Stromal cell of bone marrow (primary cell): ENCODE results near the gene MMP17.
A peak's percentile ranks its signal among the peaks of the same experiment; 100 is the strongest.

Source experiments
- DNase-seq: peaks from one replicate; pipeline ENCODE4 v3.0.0-alpha.2; 2012; ENCODE audit warnings: low read depth

The MMP17 gene

DNA sequence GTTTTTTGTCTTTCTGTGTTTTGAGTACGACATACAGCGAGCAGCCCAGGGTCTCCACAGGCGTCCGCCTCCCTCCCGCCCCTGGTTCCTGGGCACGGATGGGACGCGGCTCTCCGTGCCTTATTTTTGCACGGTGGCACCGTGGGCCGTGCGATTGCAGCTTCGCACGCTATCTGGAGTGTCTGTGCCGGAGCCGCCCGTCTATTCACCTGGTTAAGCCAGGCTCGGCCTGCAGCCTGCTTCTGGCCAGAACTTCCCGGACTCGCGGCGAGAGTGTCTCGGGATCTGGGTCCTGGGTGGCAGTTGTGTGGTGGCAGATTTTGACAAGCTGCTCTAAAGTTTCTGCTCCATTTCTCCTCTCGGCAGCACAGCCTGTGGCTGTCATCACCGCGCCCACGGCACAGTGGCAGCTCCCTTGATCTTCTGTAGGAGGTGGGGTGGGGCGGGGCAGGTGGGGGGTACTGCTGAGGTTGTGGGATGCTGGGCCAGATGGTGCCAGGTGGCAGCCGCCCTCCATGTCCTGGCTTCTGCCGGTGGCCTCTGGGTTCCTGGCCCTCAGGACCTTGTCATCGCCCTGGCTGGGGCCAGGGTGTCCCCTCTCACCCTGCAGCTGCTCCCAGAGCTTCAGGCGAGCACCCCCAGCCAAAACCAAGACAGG is 2.9 kb downstream of the MMP17 start:
- DNase-seq, result no peak

DNA sequence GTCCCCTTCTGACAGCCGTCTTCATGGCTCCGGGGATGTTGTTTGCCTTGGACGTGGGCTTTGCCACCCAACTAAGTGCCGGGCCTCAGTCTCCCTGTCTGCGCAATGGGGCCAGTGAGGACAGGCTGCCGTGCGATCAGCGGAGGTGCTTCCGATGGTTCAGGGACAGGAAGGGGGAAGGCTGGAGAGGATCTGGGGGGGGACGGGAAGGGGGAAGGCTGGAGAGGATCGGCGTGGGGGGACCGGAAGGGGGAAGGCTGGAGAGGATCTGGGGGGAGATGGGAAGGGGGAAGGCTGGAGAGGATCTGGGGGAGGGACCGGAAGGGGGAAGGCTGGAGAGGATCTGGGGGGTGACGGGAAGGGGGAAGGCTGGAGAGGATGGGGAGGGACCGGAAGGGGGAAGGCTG is 3.4 kb downstream of the MMP17 start:
- DNase-seq, result peak; percentile 80

DNA sequence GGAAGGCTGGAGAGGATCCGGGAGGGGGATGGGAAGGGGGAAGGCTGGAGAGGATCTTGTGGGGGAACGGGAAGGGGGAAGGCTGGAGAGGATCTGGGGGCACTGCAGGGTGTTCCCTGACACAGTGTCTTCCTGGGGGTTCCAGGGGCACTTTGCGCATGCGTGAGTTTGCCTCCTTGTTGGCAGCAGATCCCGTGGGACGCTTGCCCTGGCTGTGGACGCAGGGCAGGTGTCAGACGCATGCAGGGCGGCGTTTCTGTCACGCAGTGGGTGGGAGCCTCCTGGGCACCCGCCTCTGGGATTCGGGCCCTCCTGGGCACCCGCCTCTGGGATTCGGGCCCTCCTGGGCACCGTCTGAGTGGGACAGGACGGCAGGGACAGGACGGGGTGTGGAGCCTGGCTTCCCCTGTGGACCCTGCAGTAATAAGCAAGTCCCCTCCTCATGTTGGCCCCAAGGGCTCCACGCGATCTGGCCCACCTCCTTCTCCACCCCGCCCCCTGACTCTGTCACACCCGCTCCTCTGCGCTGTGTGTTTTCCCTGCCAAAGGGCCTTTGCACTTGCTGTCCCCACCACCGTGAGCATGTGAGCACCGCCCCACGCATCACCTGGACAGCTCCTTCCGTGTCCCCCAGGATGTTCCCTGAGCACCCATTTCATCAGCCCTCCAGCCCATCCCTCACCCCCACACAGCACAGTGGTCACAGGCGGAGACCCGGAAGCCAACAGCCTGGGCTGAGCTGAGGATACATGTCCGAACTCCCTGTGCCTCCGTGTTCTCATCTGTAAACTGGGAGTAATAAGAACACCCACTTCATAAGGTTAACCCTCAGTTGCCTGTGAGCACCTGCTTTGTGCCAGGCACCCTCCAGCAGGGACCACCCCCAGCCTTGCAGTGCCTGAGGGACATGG is 4.4 kb downstream of the MMP17 start:
- peak; percentile 33 for DNase-seq

DNA sequence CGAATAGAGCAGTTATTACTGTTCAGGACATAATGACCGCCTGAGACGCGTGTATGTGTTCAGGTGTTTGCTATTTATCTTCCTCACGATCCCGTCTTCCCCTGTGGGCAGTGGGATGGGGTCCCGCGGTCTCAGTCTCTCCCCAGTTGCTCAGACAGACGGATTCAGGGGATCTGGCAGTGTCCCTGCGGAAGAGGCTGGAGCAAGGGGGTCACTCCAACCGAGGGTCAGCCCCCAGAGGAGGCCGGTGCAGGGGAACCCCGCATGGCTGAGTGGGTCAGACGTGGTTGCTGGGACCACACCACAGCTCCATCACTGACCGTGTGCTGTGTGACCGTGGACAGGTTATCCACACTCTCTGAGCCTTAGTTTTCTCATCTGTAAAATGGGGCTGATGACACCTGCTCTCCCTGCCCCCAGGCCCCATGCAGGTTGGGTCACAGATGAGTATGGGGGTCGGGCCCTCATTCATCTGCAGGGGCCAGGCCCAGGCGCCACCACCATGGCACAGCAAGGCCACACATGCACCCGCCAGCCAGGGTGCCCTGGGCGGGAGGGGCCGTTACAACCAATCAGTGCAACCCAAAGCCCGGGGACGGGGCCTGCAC is 5.2 kb downstream of the MMP17 start:
- no peak for DNase-seq

DNA sequence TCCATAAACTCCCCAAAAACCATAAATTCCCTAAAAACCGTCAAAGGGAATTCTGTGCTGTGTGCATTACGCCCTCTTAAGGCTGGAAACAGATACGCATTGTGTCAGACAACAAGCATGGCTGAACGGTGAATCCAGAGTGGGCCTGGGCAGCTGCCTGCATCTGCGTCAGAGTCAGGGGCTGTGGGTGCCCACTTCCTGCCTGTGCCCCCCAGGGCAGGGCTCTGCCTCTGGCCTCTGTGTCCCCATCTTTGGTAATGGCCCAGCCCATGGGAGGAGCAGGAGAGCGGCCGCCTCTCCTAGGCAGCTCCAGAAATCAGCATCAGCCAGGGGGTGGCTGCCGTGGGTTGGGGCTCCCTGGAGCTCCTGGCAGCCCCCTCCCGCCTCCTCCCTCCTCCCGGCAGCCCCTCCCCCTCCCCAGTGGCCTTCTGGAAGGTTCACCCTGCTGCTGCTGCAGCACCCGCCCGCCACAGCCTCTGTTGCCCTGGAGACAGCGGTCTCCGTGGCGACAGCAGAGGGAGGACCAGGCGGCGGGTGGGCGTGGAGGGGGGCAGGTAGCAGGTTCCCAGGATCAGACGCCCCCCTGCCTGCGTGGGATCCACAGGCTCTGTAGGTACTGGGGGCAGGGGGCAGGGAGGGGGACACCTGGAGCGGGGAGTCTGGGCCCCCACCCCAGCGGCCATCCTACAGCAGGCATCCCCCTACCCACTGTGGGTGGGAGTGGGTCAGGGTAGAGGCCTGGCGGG is 5.9 kb downstream of the MMP17 start:
- no peak for DNase-seq

DNA sequence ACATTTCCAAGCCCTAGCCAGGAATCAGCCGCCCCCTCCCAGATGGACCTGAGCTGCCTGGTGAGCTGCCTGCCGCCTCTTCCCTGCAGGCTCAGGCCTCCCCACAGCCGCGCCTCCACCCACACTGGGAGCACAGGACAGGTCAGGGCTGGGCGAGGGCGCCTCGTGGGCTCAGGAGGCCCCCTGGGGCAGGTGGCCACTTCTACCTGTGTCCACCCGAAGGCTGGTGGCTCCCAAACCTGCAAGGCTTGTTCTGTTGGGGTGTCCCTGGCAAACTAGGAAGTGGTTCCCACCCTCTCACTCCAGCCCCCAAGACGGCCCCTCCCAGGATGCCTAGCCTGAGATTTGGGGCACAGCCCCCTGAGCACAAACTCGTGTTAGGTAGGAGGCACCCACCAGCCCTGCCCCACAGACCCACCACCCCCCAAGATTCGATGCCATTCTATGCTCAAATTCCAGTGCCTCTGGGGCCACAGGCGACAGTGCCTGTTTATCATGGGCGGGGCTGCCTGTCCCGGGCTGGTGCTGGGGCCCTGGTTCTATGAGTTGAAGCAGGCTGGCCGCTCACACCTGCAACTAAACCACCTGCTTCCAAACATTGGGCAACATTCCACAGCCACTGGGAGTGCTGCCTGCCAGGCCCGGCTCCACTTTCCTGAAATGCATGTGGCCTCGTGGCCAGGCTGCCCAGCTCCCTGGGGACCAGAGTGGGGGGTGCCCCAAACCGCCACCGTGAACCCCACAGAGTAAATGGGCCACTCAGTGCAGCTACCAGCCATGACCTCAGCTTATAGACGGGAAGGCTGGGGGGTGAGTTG is 6.8 kb downstream of the MMP17 start:
- DNase-seq, result no peak

DNA sequence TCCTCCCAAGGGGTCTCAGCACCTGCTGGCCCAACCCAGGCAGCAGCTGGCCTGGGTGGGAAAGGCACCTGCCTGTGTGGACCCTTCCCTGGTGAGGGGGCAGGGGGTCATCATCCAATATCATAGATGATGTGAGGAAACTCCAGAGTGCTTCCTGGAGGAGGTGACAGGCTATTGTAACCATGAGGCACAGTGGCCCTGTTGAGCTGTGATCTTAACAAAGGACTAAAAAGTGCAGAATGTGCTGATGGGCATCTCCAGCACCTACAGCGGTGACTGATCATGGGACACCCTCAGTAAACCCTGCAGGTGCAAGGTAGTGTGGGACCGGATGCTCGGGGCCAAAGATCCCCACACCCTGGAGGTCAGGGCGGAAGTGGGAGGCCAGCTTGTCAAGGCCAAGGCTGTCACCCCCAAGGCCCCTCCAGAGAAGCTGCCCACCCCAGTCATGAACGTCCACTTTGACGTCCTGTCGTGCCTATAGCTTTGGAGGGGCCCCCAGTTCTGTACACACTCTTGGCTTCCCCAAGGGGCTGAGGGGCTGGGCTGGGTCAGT is 7.5 kb downstream of the MMP17 start:
- no peak for DNase-seq

DNA sequence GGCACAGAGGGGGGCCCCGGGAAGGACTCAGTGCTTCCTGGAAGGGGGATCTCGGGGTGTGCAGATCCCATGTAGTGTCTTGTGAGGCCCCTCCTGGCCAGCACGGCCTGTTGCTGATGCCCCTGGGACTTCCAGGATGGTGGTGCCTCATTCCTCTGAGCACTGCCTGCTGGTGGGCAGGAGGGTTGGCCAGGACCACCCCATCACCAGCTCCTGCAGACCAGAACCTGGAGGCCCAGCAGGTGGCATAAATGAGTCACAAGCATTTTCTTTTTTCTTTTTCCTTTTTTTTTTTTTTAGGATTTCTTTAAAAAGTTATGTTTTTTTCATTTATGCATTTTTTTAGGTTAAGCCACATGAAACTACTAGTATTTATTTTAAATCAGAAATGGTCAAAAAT is 8.0 kb downstream of the MMP17 start:
- DNase-seq, result no peak

DNA sequence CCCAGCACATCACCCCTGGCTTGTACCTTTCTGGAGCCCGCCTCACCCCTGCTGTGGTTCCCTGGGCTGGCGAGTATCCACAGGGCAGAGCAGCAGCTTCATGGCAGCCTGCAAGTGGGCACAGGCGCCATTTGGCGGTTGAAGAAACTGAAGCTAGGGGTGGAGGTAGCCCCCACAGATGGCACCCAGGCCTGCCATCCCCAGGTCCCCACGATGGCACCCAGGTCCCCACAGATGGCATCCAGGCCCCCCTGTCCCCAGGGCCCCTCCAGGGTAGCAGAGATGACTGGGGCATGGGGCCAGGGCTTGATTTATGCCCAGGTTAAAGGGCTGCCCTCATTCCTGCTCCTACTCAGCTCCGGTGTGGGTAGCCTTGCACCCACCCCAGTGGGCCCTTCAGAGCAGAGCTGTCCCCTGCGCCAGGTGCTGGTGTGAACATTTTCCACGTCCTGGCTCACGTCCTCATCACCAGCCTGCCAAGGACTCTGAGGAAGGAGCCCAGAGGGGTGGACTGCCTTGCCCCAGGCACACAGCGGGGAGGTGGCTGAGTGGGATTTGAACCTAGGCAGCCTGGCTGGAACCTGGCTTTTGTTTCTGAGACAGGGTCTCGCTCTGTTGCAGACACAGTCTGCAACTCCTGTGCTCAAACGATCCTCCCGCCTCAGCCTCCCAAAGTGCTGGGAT is 8.7 kb downstream of the MMP17 start:
- DNase-seq, result no peak

DNA sequence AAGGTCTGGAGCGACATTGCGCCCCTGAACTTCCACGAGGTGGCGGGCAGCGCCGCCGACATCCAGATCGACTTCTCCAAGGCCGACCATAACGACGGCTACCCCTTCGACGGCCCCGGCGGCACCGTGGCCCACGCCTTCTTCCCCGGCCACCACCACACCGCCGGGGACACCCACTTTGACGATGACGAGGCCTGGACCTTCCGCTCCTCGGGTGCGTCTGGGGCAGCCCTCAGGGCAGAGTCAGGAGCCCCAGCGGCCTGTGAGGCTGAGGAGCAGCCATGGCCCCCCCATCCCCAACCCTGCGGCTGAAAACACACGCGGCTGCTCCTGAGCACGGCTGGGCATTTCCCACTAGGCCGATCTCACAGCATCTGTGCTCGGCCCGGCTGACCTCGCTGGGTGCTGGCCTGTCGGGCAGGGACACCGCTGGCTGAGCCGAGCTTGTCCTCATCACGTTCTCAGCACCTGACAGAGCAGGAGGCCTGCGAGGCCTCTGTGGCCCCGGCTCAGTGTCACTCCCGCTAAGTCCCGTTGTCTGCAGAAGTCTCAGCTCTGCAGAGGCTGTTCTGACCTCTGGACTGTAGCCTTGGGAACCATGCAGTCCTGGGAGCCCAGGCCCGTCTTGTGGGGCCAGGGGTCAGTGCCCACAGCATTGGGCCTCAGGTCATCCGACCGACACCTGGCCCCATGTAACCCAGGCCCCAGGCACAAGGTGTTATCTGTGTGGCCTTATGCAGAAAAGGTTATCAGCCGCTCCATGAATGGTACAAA is 12.6 kb downstream of the MMP17 start:
- DNase-seq, result no peak

DNA sequence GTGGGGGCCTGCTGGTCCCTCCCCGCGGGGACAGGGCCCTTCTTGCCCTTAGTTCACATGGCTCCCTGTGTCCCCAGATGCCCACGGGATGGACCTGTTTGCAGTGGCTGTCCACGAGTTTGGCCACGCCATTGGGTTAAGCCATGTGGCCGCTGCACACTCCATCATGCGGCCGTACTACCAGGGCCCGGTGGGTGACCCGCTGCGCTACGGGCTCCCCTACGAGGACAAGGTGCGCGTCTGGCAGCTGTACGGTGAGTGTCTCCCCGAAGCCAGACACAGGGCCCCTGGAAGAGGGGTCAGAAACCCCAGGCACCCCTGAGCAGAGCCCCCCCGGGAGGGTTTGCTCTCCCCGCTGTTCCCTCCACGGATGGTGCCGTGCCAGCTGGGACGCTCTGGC is 13.4 kb downstream of the MMP17 start:
- DNase-seq, result no peak

DNA sequence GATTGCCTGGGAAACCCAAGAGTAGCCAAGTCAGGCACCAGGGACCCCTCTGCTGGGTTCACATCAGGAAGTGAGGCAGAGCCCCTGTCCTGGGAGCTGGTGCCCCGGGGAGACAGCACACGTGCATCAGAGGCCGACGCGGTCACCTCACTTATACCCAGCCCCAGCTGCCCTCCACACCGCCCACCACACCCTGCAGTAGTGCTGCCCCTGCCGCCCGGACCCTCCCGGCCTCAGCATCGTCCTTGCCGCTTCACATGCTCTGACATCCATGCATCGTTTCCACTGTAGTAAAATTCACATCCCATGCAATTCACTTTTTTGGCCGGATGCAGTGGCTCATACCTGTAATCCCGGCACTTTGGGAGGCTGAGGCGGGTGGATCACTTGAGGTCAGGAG is 14.0 kb downstream of the MMP17 start:
- no peak for DNase-seq

DNA sequence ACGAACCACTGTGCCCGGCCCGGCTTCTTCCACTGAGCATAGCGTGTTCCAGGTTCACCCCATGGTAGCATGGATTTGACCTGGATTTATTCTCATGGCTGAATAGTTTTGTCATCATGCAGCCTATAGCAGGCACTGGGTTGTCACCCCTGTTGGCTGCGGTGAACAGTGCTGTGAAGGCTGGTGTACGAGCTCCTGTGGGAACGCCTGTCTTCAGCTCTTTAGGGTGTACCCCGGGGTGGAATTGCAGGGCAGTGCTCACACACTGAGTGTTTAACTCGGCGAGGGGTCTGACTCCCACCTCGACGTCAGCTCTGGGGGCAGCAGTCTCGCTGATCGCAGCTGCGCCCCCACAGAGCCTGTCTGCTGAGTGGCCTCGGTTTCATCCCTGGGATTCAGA is 15.3 kb downstream of the MMP17 start:
- no peak for DNase-seq

DNA sequence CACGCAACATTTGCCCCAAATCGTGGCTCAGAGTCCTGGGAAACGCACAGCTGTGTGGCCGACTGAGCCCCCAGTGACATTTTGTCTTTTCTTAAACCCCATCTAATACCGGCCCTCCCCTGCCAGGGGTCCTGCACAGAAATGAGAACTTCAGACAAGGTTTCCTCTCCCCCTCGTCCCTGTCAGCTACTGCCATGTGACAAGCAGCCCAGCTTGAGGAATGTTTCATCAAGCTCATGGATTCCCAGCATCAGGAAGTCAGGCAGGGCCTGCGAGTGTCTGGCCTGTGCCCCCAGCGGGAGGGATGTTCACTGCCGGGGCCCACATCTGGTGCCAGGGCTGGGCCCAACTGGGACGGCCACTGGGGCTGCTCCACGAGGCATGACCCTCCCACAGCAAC is 15.9 kb downstream of the MMP17 start:
- DNase-seq, result no peak

DNA sequence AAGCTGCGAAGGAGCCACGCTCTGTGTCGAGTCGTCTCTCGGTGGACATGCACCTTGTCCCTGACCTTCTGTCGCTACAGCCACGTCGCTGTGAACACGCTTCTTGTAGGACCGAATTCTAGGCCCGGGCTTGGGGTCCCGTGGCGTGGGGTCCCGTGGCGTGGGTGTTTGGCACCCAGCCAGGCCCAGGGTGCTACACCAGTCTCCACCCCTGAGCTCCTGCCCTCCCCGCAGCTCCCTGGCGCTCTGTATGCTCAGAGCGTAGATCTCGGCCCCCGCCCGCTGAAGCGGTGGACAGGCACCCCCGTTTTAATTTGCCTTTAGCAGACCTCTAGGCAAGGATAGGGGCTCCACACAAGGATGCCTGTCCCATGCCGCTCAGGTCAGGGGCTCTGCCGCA is 16.5 kb downstream of the MMP17 start:
- no peak for DNase-seq

DNA sequence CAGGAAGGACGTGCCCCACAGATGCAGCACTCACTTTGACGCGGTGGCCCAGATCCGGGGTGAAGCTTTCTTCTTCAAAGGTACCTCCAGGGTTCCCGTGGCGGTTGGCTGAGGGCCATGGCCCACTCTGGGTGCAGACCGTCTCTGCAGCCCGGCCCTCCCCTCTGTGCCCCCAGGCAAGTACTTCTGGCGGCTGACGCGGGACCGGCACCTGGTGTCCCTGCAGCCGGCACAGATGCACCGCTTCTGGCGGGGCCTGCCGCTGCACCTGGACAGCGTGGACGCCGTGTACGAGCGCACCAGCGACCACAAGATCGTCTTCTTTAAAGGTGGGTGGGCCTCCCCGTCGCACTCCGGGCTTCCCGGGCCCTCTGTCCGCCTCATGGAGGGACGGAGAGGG is 16.9 kb downstream of the MMP17 start:
- no peak for DNase-seq

DNA sequence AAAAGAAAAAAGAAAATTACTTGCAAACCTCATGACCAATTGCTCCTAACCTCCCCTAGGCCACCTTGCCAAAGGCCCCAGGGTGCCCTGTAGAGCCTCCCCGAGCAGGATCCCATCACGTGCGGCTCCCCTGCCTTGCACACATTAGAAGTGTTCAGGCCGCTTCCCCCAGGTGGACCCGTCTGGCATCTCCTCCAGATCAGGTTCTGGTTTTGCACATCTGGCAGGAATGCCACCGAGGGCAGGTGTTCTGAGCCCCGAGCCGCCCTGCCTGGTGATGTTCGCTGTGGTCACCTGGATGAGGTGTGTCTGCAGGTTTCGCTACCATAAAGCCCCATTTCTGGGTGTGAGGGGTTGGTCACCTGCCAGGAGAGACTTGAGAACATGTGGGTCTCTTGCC is 19.3 kb downstream of the MMP17 start:
- no peak for DNase-seq

DNA sequence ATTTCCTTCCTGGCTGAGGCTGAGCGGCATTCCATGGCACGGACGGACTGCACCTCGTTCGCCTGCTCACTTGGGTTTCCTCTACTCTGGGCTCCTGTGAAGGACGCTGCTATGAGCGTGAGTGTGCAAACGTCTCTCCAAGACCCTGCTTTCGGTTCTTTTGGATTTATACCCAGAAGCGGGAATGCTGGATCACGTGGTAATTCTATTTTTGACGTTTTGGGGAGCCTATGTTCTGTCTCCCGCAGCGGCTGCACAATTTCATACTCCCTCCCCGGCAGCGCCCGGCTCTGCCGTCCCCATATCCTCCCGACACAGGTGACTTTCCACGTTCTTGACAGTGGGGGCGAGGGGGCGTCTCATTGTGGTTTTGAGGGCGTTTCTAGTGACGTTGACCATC is 20.6 kb downstream of the MMP17 start:
- no peak for DNase-seq

DNA sequence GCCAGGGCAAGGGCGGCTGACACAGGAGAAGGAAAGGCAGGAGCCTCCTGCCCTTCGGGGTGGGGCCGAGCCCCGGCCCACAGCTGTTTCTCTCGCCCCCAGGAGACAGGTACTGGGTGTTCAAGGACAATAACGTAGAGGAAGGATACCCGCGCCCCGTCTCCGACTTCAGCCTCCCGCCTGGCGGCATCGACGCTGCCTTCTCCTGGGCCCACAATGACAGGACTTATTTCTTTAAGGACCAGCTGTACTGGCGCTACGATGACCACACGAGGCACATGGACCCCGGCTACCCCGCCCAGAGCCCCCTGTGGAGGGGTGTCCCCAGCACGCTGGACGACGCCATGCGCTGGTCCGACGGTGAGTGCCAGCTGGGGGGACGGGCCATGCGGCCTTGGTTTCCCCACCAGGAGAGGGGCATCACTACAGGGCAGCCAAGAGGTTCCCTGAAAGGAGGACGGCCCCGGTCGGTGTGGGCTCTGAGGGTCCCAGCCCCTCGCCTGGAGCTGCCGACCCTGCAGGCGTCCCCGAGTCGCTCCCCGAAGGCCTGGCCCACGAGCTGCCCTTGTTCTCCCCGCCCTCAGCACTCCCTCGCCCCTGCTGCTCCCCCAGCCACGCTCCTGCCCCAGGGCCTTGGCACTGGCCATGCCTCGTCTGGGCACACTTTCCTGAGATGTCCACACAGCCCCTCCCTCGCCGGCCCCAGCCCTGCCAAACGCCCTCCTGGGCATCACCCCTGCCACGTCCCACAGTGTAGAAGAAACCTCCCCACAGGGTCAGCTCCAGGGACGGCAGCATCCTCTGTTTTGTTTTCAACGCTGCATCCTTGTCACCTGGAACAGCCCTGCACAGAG is 21.7 kb downstream of the MMP17 start:
- DNase-seq, result no peak
